WTC11 (cell line): ENCODE results near the gene MICAL3.

Experiments used
- ARID4B ChIP-seq: sonication (generic); formaldehyde crosslinking; IDR thresholded peaks from 2 replicates; pipeline ENCODE4 v1.8.0; 2023; ENCODE audit warnings: missing genetic modification reagents, mild to moderate bottlenecking, borderline replicate concordance
- ATF2 ChIP-seq: sonication (generic); formaldehyde crosslinking; IDR thresholded peaks from 2 replicates; pipeline ENCODE4 v1.8.1; 2022; ENCODE audit warnings: low read depth, missing genetic modification reagents, borderline replicate concordance
- CTCF ChIP-seq: fragments of 200-600 bp; IDR thresholded peaks from 2 replicates; pipeline ENCODE4 v1.8.0; 2022; ENCODE audit warnings: antibody characterized with exemption
- E2F4 ChIP-seq: sonication (generic); formaldehyde crosslinking; IDR thresholded peaks from 2 replicates; pipeline ENCODE4 v1.8.1; 2022; ENCODE audit warnings: low read depth, mild to moderate bottlenecking, moderate library complexity, missing genetic modification reagents, borderline replicate concordance
- FOXP4 ChIP-seq: sonication (generic); formaldehyde crosslinking; IDR thresholded peaks from 2 replicates; pipeline ENCODE4 v1.8.0; 2022; ENCODE audit warnings: mild to moderate bottlenecking, missing genetic modification reagents
- IRF2 ChIP-seq: sonication (generic); formaldehyde crosslinking; IDR thresholded peaks from 2 replicates; pipeline ENCODE4 v1.8.0; 2022; ENCODE audit warnings: low read depth, missing genetic modification reagents, borderline replicate concordance
- MAX ChIP-seq: sonication (generic); formaldehyde crosslinking; IDR thresholded peaks from 2 replicates; pipeline ENCODE4 v1.8.0; 2022; ENCODE audit warnings: mild to moderate bottlenecking, missing genetic modification reagents
- NFYB ChIP-seq: sonication (generic); formaldehyde crosslinking; conservative IDR thresholded peaks from 2 replicates; pipeline ENCODE4 v1.8.0; 2022; ENCODE audit warnings: low read depth, missing genetic modification reagents
- TEAD4 ChIP-seq: sonication (generic); formaldehyde crosslinking; IDR thresholded peaks from 2 replicates; pipeline ENCODE4 v1.8.0; 2022; ENCODE audit warnings: mild to moderate bottlenecking, missing genetic modification reagents
- USF2 ChIP-seq: sonication (generic); formaldehyde crosslinking; IDR thresholded peaks from 2 replicates; pipeline ENCODE4 v1.8.1; 2023; ENCODE audit warnings: mild to moderate bottlenecking, missing genetic modification reagents, moderate library complexity

GRCh38 chr22:17976121-17976520 is 48.2 kb downstream of the MICAL3 start:
- no peak for TF ChIP-seq E2F4
- no peak for TF ChIP-seq ARID4B (CRISPR knock-in tag)
- TF ChIP-seq FOXP4: no peak
- no peak for TF ChIP-seq NFYB (CRISPR knock-in tag)
- no peak for TF ChIP-seq CTCF
- no peak for TF ChIP-seq IRF2 (CRISPR knock-in tag)
- TF ChIP-seq TEAD4 (CRISPR knock-in tag): no peak
- no peak for TF ChIP-seq USF2
- no peak for TF ChIP-seq MAX (CRISPR knock-in tag)
- TF ChIP-seq ATF2 (CRISPR knock-in tag): no peak
